Stimulated activated CD8-positive, alpha-beta memory T cell treated with anti-CD3 and anti-CD28 coated beads, Interleukin-2, amount 100 ng/mL, for 48 hours (primary cell): ENCODE results near the gene KLK11.
A peak's percentile ranks its signal among the peaks of the same experiment; 100 is the strongest.
"Not testable (repeated sequence)": the region's sequence is repeated elsewhere in the genome, so short reads cannot be mapped to it uniquely, and the experiment has no call there.

Experiments
- DNase-seq, 2 donors: peaks; one replicate each; pipeline ENCODE4 v3.0.0-alpha.2; 2020; ENCODE audit warnings: low read depth in 2 of 2

The KLK11 gene

GRCh38 chr19:51005248-51005647 is 21.2 kb downstream of the KLK11 start:
- no peak for DNase-seq

- no peak for DNase-seq
Measured at GRCh38 chr19:51003316-51003715, 23.1 kb downstream of the KLK11 start.

GRCh38 chr19:51002542-51003311 is 23.7 kb downstream of the KLK11 start:
- DNase-seq, result peak in 1 of 2 donors; percentile 20

GRCh38 chr19:51002089-51002532 is 24.3 kb downstream of the KLK11 start:
- DNase-seq, result no peak

GRCh38 chr19:51001515-51001914 is 24.9 kb downstream of the KLK11 start, which contains the start of gene KLK8:
TSS of gene KLK8 (minus strand) at chr19:51001604. CDS start at chr19:51001167, 437 bp downstream.
- no peak for DNase-seq

GRCh38 chr19:51000981-51001380 is 25.4 kb downstream of the KLK11 start:
- no peak for DNase-seq

GRCh38 chr19:51000426-51000825 is 26.0 kb downstream of the KLK11 start:
- no peak for DNase-seq

- DNase-seq, result no peak
Measured at GRCh38 chr19:50998686-50999085, 27.7 kb downstream of the KLK11 start.

GRCh38 chr19:50998061-50998460 is 28.4 kb downstream of the KLK11 start:
- DNase-seq, result no peak

GRCh38 chr19:50994129-50994528 is 32.3 kb downstream of the KLK11 start:
- DNase-seq, result no peak

GRCh38 chr19:50992666-50993035 is 33.8 kb downstream of the KLK11 start:
- no peak for DNase-seq

GRCh38 chr19:50984416-50984815 is 42.0 kb downstream of the KLK11 start:
- not testable (repeated sequence) for DNase-seq

GRCh38 chr19:50983625-50984292 is 42.7 kb downstream of the KLK11 start, which contains the start of gene KLK7:
TSS of gene KLK7 (minus strand) at chr19:50983917. CDS start at chr19:50982399, 1,518 bp downstream.
- DNase-seq, result no peak

GRCh38 chr19:50982186-50982585 is 44.2 kb downstream of the KLK11 start:
- no peak for DNase-seq

GRCh38 chr19:50981587-50982146 is 44.7 kb downstream of the KLK11 start:
- DNase-seq, result no peak

GRCh38 chr19:50980208-50980607 is 46.2 kb downstream of the KLK11 start:
- DNase-seq, result no peak

- no peak for DNase-seq
Measured at GRCh38 chr19:50979758-50980157, 46.7 kb downstream of the KLK11 start.

- DNase-seq, result no peak
Measured at GRCh38 chr19:50978772-50979390, 47.5 kb downstream of the KLK11 start.

- DNase-seq, result no peak
Measured at GRCh38 chr19:50977626-50978025, 48.8 kb downstream of the KLK11 start.

GRCh38 chr19:50975766-50976165 is 50.6 kb downstream of the KLK11 start:
- DNase-seq, result no peak

- no peak for DNase-seq
Measured at GRCh38 chr19:50974702-50975556, 51.5 kb downstream of the KLK11 start.
